HG03039 (cell line): ENCODE results near the gene SEC16B.

Experiments used
- ATAC-seq: cut with Tn5 transposase; IDR thresholded peaks from one replicate; pipeline ENCODE4 v1.9.1; 2021; ENCODE audit warnings: mild to moderate bottlenecking, moderate library complexity; ENCODE audit not compliant: unreplicated experiment

Gene SEC16B

GRCh38 chr1:177944016-177944949 is 25.6 kb downstream of the SEC16B start:
- no peak for ATAC-seq

- no peak for ATAC-seq
Observed at GRCh38 chr1:177941976-177942375, 27.9 kb downstream of the SEC16B start.

- no peak for ATAC-seq
Observed at GRCh38 chr1:177940682-177941081, 29.2 kb downstream of the SEC16B start.

- ATAC-seq, result no peak
Observed at GRCh38 chr1:177937931-177938330, 31.9 kb downstream of the SEC16B start.

GRCh38 chr1:177937174-177937770 is 32.6 kb downstream of the SEC16B start:
- no peak for ATAC-seq

- no peak for ATAC-seq
Observed at GRCh38 chr1:177935638-177936415, 34.0 kb downstream of the SEC16B start.

GRCh38 chr1:177934927-177935326 is 34.9 kb downstream of the SEC16B start:
- ATAC-seq, result no peak

- no peak for ATAC-seq
Observed at GRCh38 chr1:177934461-177934860, 35.4 kb downstream of the SEC16B start.

GRCh38 chr1:177933881-177934280 is 36.0 kb downstream of the SEC16B start:
- no peak for ATAC-seq

- ATAC-seq, result no peak
Observed at GRCh38 chr1:177932123-177932522, 37.7 kb downstream of the SEC16B start.

GRCh38 chr1:177928952-177929351 is 40.9 kb downstream of the SEC16B start:
- ATAC-seq, result no peak

- ATAC-seq, result no peak
Observed at GRCh38 chr1:177928194-177928593, 41.7 kb downstream of the SEC16B start.

- ATAC-seq, result no peak
Observed at GRCh38 chr1:177927021-177927596, 42.7 kb downstream of the SEC16B start.

- no peak for ATAC-seq
Observed at GRCh38 chr1:177926201-177926600, 43.7 kb downstream of the SEC16B start.

- no peak for ATAC-seq
Observed at GRCh38 chr1:177925006-177925405, 44.9 kb downstream of the SEC16B start.

- ATAC-seq, result no peak
Observed at GRCh38 chr1:177923441-177923840, 46.4 kb downstream of the SEC16B start.

- ATAC-seq, result no peak
Observed at GRCh38 chr1:177922209-177922608, 47.6 kb downstream of the SEC16B start.

- ATAC-seq, result no peak
Observed at GRCh38 chr1:177921590-177921989, 48.3 kb downstream of the SEC16B start.

- ATAC-seq, result no peak
Observed at GRCh38 chr1:177920091-177920490, 49.8 kb downstream of the SEC16B start.

- no peak for ATAC-seq
Observed at GRCh38 chr1:177915641-177916040, 54.2 kb downstream of the SEC16B start.

- ATAC-seq, result no peak
Observed at GRCh38 chr1:177914603-177915002, 55.3 kb downstream of the SEC16B start.
